NCI-H460 (cell line): ENCODE data around the gene CACNA1C. TPM values are rescaled to one million over a fixed set of nuclear protein-coding genes. Genes with fewer than 3 reads are reported as not detected.
"Not testable (repeated sequence)": the region's sequence is repeated elsewhere in the genome, so short reads cannot be mapped to it uniquely, and the experiment has no call there.

ENCODE experiments used
- DNase-seq: peaks from one replicate; pipeline ENCODE4 v3.0.0-alpha.2; 2016; ENCODE audit warnings: low read depth; ENCODE audit errors: extremely low read depth
- total RNA-seq: library from RNA; depleted of rRNA; stranded (reverse); fragments of >200 nt; shearing (Covaris generic); gene quantifications from 2 replicates; pipeline ENCODE4 v1.2.3, GENCODE V29; 2014

The CACNA1C gene
- total RNA-seq, 1 experiment from 2014 or later = 0.37 TPM

DNA sequence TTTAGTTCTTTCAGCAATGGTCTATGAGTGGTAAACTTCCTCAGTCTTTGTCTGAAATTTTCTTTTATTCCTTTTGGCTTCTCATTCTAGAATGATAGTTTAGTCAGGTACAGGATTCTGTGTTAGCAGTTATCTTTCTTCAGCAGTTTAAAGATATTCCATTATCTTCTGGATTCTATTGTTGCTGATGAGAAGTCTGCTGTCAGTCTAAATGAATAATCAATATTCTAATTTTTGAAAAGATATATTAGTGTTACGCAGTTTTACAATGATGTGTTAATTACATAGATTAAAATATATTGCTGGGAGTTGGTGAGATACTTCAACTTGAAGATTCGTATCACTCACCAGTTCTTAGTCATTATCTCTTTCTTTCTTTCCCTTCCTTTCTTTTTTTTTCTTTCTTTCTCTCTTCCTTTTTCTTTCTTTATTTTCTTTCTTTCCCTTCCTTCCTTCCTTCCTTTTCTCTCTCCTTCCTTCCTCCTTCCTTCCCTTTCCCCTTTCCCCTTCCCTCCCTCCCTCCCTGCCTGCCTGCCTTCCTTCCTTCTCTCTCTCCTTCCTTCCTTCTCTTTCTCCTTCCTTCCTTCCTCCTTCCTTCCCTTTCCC is 17.8 kb downstream of the CACNA1C start:
- no peak for DNase-seq

DNA sequence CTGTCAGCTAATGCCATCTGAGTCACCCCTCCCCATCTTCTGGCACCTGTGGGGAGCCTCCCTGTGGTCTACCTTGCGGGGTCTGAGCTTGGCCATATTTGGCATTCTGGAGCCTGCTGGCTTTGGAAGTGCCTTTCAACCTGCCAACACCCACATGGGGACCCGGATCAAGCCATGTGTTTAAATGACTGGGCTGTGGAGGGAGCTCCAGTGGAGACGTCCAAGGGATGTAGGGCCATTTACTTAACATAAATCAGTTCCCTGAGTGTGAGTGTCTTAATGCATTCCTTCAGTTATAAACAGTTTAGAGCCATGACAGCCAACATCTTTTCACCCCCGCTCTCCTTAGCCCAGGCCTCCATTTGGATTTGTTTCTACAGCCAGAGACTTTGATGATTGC is 22.0 kb downstream of the CACNA1C start:
- no peak for DNase-seq

DNA sequence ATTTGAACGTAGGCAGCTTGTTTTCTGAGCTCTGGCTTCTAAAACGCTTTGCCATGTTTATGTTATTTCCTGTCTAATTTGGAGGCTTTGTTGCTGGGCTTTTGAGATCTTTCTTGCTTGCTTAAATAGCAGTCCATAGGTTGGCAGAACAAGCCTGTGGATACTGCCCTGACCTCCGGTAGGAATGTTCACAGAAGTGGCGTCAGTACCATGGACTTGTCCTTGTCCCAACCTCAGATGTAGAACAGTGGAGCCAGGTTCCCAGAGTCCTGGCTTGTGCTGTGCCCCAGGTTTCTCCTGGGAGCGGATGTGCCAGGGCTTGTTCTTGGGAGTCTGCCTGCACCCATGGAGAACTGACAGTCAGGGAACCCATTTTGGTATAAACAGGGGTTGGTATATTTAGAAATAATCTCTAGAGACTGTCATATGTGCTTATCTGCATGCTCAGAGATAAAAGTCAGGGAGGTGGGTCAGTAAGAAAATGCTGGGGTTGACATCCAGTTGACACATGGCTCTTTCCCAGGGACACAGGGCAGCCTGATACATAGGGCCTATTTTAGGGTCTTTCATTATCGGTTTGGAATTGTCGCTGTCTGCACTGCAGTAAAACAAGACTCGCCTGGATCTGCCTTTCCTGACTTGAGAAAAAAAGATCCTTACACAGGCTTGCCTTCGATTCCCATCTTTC is 22.9 kb downstream of the CACNA1C start:
- DNase-seq = no peak

DNA sequence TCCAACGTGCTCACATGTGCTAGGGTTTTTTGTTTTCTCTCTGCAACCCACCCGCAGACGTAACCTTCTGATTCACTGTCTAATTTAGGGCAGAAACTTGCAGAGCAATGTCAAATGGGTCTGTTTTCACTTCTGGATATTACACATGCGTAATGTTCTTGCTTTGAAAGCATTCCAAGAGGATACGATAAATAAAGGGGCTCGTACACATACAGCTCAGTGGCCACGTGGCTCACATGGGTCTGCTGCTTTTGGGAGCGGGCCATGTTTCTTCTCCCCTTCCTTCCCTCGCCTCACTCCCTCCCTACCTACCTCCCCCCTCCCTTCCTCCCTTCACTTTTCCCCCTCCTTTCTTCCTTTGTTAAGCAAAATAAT is 23.4 kb downstream of the CACNA1C start:
- no peak for DNase-seq

DNA sequence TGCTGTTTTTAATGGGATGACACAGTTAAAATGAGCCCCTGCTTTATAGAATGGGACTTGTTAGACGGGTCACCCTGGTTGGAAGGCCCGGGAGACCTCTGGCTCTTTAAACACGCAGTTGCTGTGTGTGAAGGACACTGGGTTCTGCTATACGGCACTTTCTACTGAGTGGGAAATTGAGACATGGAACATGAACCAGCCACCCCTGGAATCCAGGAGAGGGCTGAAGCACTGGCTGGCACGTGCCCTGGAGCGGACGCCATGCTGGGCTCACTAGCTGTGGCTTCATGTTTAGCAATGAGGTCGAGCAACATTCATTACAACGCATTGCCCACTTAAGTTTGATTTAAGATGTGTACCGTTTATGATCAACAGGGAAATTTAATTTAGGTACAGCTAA is 23.9 kb downstream of the CACNA1C start:
- DNase-seq = no peak

DNA sequence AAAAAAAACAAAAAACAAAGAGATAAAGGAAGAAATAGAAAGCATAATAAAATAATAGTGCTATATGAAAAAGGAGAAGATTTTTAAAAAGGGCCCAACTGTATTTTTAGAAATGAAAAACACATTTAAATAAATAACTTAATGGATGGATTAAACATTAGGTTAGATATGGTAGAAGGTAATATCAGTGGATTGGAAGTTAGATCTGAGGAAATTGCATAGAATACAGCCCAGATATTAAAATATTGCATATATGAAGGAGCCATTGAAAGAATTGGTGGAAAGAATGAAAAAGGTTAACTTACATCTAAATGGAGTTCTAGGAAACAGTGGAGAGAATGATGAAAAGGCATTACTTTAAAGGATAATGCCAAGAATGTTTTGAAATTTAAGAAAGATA is 27.8 kb downstream of the CACNA1C start:
- DNase-seq = no peak

DNA sequence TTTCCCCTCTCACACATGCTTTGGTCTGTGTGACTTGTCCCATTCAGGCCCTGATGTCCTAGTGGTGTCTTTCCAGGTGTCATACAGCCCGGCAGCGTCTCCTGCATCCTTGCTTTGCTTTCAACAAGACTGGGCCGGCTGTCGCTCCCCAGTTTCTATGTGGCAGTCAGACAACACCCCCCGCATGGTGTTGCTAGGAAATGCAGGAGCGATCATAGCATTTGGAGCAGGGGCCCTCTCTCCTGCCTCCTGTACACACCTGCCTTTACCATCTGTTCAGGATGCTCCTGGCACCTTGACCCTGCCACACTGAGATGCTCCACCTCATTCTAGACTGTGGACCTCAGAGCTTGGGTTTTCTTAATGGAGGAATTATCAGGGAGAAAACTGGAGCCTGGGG is 29.5 kb downstream of the CACNA1C start:
- DNase-seq = no peak

DNA sequence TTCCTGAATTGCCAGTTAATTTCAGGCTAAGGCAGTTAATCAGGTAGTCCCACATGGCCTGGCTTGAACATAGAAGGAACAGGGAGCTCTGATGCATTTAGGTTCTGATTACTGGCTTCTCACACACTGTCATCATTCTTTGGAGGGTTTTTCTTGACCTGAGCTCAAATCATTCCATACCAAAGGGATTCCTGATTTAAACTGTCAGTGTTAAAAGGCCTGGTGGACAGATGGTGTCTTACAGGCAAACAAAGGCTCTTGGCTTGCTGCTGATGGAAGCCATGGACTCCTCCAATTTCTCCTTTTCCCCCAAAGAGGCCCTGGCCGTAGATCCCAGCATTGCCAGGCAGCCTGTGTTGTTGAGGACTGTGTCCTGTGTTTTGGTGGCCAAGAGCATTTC is 30.2 kb downstream of the CACNA1C start:
- DNase-seq = no peak

DNA sequence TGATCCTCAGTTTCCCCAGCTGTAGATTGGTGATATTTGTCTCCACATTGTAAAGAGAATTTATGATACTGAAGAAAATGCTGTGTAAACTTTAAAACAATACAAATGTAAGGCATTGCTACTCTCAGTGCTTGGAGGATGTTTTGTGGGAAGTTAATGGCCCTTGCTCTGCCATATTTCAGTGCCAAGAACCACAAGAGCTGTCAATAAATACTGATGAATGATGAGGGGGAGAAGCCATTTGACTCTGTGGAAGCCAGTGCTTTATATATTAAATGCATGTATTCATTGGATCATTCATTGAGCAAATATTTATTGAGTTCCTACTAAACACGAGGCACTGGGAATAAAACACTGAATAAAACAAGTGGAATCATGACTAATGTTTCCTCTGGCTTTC is 30.8 kb downstream of the CACNA1C start:
- DNase-seq = no peak

DNA sequence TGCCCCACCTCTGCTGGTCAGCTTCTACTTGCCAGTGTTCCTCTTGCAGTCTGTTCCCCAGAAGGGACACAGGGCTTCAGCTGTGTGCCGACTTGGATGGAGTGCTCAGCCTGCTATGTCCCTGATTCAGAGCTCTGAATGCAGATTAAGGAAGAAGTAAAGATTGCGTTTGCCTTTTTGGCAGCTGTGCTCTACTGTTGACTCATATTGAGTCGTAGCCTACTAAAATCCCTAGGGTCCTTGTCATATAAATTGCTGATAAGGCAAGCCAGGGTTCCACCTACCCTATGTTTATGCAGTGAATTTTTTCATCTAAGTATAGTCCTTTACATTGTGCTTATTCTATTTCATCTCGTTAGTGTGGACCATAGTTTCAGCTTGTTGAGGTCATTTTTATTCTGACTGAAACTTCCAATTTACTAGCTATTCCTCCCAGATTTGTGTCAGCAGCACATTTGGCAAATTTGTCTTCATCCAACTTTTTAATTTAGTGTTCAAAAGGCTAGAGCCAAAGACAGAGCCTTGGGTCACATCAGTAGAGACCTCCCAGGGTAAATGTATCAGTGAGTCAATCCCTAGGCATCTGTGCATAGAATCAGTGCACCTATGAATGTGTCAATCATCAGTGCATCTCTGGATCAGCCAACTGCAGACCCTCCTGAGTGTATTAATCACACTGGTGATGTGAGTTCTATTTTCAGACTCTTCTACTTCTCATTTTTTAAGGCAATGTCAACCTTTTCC is 31.9 kb downstream of the CACNA1C start:
- DNase-seq = no peak

DNA sequence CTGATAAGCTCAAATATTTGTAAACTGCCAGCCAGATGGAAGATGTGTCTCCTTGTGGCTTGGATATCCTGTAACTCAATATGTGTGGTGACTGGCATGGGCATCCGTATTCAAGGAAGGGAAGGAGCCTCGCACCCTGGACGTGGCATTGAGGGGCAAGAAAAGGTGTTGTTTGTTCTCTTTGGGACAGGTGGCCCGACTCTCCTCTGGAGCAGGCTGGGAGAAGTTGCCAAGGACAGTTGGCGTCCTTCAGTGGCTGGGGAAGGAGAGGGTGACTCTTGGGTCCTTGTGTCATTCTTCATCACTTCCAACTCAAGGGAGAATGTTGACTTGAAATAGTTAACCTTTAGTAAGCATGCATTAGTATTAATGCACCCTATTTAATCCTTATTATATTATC is 39.6 kb downstream of the CACNA1C start:
- DNase-seq = no peak

DNA sequence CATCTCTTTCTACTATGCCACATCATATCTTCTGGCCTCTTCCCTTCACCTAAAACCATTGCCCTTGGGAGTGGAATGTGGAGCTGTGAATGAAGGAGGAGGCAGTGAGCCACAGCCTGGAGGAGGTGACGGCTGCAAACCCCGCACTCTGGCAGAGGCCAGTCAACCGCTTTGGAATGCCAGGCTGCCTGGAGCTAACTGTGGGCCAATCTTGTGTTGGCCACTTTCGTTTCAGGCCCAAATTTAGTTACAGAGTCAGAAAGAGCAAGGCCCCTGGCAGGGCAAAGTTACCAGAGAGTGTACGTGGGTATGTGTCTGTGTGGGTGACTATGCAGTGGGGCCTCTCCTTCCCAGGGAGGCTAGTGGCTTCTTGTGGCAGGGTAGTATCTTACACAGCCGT is 40.1 kb downstream of the CACNA1C start:
- DNase-seq = no peak

DNA sequence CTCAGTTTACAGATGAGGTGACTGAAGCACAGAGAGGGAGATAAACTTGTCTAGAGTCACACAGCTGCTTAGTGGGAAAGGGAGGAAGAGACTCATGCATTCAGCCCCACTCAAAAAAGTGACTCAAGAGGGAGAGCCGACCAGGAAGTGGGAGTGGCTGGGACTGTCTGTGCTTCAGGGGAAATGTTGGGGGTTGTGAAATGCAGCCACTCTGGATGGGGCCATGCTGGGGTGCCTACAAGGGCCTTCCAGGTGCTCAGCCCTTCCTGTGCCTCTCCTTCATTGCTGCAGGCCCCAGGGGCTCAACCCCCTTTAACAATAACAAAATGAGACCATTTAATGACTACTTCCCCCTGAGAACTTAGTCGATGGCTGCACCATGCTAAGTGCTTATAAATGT is 41.8 kb downstream of the CACNA1C start:
- DNase-seq = no peak

DNA sequence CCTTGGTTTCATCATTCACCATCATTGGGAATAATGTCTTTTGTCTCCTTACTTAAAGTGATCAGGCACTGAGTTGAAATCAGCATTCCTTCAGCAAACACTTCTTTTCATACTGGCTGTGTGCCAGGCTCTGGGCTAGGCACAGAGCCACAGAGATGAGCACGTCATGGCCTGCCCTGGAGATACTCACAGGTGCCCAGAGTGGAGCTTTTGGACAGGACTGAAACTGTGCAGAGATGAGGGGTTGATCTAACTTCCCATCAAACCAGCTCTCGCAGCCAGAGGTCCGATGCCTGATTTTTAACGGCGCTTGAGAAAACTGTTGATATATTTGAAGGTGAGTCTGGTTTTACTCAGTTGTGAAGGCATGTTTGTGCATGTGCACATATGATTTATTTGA is 43.1 kb downstream of the CACNA1C start:
- no peak for DNase-seq

DNA sequence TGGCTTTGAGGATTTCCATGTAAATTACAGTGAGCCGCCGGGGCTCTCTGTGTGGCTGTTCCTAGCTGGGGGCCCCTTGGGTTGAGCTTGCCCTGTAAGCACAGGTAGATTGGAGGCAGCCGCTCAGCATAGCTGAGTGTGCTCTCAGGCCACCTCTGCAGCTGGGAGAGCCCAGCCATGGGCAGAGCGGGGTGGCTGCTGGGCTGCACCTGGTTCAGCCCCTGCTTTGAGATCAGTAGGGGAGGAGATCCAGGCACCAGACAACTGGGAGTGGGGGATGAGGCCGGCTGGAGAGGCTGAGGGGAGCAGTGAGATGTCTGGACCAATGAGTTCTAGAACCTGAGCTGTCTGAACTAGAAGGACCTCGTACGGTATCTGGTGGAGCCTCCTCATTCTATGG is 44.8 kb downstream of the CACNA1C start:
- no peak for DNase-seq

DNA sequence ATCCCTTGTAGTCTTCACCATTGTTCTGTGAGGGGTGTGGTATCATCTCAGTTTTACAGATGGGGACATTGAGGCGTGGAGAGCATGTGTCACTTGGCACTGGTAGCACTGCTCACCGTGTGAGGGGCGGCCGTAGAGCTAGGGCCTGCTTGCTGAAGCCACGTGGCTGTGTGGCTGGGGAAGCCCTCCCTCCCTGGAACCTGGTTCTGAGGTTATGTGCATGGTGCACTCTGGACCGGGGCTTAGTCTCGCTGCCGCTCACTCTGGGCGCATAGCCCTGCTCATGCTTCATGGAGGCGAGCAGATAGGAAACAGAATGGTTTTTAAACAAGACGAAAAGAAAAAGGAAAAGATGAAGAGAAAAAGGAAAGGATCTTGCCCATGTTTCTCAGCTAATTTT is 46.1 kb downstream of the CACNA1C start:
- no peak for DNase-seq

DNA sequence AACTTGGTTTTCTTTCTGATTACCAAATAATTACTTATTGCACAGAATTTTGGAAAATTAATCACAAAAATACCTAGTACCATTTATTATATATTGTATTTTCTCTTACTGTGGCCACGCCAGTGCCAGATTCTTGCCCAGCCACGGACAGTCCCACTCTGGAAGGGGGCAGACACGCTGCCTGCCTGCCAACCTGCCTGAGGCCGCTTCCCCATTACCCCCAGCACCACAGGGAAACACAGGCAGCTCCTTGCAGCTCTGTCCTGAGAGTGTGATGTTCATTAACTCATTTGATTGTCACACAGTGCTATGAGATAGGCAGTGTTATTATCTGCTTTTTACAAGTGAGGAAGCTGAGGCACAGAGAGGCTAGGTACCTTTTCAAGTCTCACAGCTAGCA is 46.8 kb downstream of the CACNA1C start:
- DNase-seq = no peak

DNA sequence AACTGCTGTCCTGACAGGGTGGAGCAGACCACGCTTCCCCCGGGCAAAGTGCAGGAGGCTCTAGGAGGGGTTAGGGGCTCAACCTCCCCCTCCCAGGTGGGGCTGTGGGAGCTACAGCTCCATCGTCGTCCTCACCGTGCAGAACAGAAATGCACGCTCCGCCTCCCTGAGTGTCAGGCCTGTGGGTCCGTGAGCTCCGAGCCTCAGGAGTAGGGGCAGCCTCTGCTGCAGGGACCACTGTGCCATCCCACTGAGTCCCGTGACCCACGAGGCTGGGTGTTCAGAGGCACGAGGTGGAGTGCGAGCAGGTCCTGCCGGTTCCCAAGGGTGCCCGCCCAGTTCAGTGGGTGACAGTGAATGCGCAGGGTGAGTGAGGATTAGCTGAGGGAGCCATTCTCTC is 48.6 kb downstream of the CACNA1C start:
- DNase-seq = no peak

DNA sequence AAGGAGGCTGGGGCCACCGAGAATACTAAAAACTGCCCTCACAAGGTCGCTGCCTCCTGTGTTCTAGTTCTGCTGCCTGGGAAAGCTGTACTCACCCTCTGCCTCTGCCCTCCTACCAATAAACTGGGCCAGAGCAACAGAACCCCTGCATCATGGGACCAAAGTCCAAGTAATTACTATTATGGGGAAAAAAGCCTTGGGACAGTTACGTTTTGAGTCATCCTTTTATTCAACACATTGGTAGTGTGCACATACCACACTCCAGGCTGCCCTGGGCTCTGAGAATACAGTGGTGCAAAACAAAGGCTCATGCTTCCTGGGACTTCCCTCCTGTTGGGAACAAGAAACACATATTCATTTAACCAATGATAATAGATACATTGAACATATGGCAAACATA is 49.0 kb downstream of the CACNA1C start:
- no peak for DNase-seq

DNA sequence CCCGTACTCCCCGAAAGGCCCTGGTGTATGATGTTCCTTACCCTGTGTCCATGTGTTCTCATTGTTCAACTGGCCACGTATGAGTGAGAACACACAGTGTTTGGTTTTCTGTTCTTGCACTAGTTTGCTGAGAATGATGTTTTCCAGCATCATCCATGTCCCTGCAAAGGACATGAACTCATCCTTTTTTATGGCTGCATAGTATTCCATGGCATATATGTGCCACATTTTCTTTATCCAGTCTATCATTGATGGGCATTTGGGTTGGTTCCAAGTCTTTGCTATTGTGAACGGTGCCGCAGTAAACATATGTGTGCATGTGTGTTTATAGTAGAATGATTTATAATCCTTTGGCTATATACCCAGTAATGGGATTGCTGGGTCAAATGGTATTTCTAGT is 49.9 kb downstream of the CACNA1C start:
- DNase-seq = not testable (repeated sequence)

DNA sequence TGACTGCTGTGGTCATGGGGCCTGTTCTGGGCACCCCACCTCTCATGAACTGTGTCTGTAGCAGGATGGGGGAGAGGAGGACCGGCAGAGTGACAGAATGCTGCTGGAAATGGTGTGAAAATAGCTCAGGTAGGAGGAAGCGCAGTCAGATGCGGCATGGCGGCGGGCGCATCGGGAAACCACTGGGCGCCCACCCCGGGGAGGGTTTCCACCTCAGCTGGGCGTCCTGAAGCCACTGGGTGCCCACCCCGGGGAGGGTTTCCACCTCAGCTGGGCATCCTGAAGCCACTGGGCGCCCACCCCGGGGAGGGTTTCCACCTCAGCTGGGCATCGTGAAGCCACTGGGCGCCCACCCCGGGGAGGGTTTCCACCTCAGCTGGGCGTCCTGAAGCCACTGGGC is 52.6 kb downstream of the CACNA1C start:
- not testable (repeated sequence) for DNase-seq

DNA sequence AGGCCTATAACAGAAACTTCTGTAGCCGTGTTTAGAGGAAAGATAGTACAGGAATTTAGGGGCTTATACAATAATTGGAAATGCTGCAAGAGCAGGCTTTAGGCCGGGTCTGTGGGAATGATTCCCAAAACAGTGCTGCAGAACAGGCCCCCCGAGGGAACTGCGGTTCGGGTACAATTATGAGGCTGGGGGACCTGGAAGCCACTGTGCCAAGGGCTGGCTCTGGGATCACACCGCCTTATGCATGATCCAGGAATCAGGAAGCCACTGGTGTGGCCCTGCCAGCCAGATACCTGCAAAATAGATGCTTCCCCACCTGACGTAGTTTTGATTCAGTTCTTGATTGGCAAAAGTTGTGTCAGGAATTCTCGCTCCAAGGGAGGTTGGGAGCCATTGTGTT is 55.4 kb downstream of the CACNA1C start:
- DNase-seq = no peak
